ENCODE results near the gene SLC35E2B. TPM values are rescaled to one million over a fixed set of nuclear protein-coding genes. Genes with fewer than 3 reads are reported as not detected.
A peak's percentile ranks its signal among the peaks of the same experiment; 100 is the strongest.

The SLC35E2B gene
- total RNA-seq, 1 donor from 2014 or later = 151 TPM

- Mint-ChIP-seq H3K4me1 (ENCODE audit: low read depth, unreplicated experiment) (peaks cover 10% of the 10 kb centered on the region), H3K9me3 (ENCODE audit: unreplicated experiment) (peaks cover 15% of the 10 kb centered on the region), H3K27ac (ENCODE audit: unreplicated experiment) (no peak overlapping the region), H3K27me3 (ENCODE audit: unreplicated experiment) (peaks cover 22% of the 10 kb centered on the region), H3K36me3 (ENCODE audit: unreplicated experiment) (no peaks in the 10 kb centered on the region), H3K4me3 (ENCODE audit: unreplicated experiment) (no peak overlapping the region)
- TF ChIP-seq CTCF (IDR thresholded peaks at IDR 0.05; ENCODE audit: partially characterized antibody, unreplicated experiment) = no peak
- DNase-seq = no peak
Measured at GRCh38 chr1:1626207-1627141, 66.1 kb downstream of the SLC35E2B start.

DNA sequence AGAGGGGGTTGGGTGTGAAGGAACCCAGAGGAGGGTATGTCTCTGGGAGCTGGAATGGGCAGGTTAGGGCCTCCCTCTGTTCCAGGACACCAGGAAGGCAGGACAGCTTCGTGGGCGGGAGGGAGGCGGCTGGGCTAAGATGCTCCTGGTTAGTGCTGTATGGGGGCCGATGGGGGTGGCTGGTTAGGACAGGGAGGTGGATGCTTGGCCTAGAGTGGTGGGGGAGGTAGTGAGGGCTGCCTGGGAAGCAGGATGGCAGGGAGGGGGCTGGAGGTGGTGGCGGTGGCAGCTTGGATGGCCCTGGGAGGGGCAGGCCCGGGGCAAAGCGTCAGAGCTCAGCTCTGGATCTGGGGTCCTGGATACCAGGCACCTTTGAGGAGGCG lies 66.8 kb downstream of the SLC35E2B start:
- Mint-ChIP-seq H3K9me3 (ENCODE audit: unreplicated experiment) (peaks cover 15% of the 10 kb centered on the region), H3K4me1 (ENCODE audit: low read depth, unreplicated experiment) (peaks cover 10% of the 10 kb centered on the region), H3K4me3 (ENCODE audit: unreplicated experiment) (no peak overlapping the region), H3K27me3 (ENCODE audit: unreplicated experiment) (peaks cover 22% of the 10 kb centered on the region), H3K36me3 (ENCODE audit: unreplicated experiment) (no peaks in the 10 kb centered on the region), H3K27ac (ENCODE audit: unreplicated experiment) (no peak overlapping the region)
- DNase-seq = no peak
- no peak for TF ChIP-seq CTCF (IDR thresholded peaks at IDR 0.05; ENCODE audit: partially characterized antibody, unreplicated experiment)

DNA sequence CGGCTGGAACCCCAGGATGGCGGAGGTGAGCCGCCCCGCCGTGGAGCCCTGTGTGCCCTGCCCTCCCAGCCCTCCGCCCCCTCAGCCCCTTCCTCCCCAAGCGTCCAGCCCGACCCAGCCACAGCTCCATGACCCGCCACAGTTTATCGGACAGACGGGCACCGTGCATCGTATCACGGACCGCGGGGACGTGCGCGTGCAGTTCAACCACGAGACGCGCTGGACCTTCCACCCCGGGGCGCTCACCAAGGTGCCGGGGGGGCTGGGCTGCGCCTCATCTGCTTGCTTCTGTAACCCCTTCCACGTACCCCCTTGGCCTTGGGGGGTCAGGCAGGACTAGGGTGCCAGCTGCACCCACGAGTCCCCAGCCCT lies 67.2 kb downstream of the SLC35E2B start:
- H3K9me3 Mint-ChIP-seq (ENCODE audit: unreplicated experiment) = peaks cover 15% of the 10 kb centered on the region
- no peak overlapping the region for H3K27ac Mint-ChIP-seq (ENCODE audit: unreplicated experiment)
- no peak overlapping the region for H3K4me3 Mint-ChIP-seq (ENCODE audit: unreplicated experiment)
- H3K4me1 Mint-ChIP-seq (ENCODE audit: low read depth, unreplicated experiment) = peaks cover 10% of the 10 kb centered on the region
- H3K36me3 Mint-ChIP-seq (ENCODE audit: unreplicated experiment) = no peaks in the 10 kb centered on the region
- peaks cover 21% of the 10 kb centered on the region for H3K27me3 Mint-ChIP-seq (ENCODE audit: unreplicated experiment)
- no peak for TF ChIP-seq CTCF (IDR thresholded peaks at IDR 0.05; ENCODE audit: partially characterized antibody, unreplicated experiment)
- no peak for DNase-seq

DNA sequence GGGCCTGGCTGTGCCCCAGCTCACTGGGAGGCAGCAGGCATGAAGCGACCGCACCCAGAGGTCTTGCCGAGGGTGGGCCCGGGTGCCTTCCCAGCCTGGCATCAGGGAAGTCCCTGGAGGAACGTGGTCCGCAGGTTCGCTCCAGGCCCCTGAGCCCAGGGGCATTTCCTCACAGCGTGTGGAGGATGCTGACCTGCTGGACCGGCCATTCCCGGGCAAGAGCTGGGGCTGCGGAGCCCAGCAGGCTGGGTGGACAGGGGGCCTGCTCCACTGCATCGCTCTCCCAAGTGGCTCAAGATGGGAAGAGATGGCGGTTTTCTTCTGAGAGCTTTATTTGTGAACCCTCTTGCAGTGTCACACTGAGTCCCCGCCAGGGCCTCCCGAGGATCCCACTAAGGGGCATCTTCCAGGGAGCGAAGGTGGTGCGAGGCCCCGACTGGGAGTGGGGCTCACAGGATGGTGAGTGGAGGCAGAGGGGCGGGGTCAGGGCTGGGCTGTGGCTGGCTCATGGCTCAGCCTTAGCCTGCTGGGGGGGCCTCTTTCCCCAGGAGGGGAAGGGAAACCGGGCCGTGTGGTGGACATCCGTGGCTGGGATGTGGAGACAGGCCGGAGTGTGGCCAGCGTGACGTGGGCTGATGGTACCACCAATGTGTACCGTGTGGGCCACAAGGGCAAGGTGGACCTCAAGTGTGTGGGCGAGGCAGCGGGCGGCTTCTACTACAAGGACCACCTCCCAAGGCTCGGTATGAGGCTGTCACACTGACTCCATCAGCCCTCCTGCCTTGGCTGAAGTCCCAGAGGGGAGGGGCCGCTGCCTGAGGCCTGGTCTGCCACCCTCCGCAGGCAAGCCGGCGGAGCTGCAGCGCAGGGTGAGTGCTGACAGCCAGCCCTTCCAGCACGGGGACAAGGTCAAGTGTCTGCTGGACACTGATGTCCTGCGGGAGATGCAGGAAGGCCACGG lies 67.9 kb downstream of the SLC35E2B start:
- Mint-ChIP-seq H3K4me3 (ENCODE audit: unreplicated experiment) (no peak overlapping the region), H3K4me1 (ENCODE audit: low read depth, unreplicated experiment) (peaks cover 10% of the 10 kb centered on the region), H3K9me3 (ENCODE audit: unreplicated experiment) (peaks cover 14% of the 10 kb centered on the region), H3K36me3 (ENCODE audit: unreplicated experiment) (no peaks in the 10 kb centered on the region), H3K27me3 (ENCODE audit: unreplicated experiment) (peaks cover 20% of the 10 kb centered on the region), H3K27ac (ENCODE audit: unreplicated experiment) (peak overlapping the region; percentile 62)
- peak; percentile 65 for DNase-seq
- TF ChIP-seq CTCF (IDR thresholded peaks at IDR 0.05; ENCODE audit: partially characterized antibody, unreplicated experiment) = no peak
